Peyer's patch (tissue), 4 donors: ENCODE measurements around the gene ALG9.

Experiments used
- CTCF ChIP-seq, 6 experiments: fragments of 450-650 bp in 4 of 6; fragments of 200-600 bp in 2 of 6; sonication (generic) in 1 of 6; IDR thresholded peaks; one replicate each; pipeline ENCODE4 v1.5.1; 2017 to 2019; ENCODE audit warnings: antibody characterized with exemption in 6 of 6, mild to moderate bottlenecking in 3 of 6, moderate library complexity in 1 of 6
- POLR2A ChIP-seq, 2 donors: fragments of 450-650 bp; IDR thresholded peaks; one replicate each; pipeline ENCODE4 v1.5.1; 2017; ENCODE audit warnings: antibody characterized with exemption in 2 of 2, mild to moderate bottlenecking in 2 of 2, moderate library complexity in 2 of 2

- TF ChIP-seq CTCF (IDR thresholded peaks at IDR 0.05) (no peak), POLR2A (IDR thresholded peaks at IDR 0.05) (no peak)
These were observed 133.8 kb downstream of the ALG9 start for GRCh38 chr11:111737444-111738210.
